Activated CD8-positive, alpha-beta memory T cell treated with anti-CD3 and anti-CD28 coated beads, Interleukin-2, amount 50 U/mL, for 48 hours (primary cell): ENCODE results near the gene ARL16.

Experiments
- DNase-seq: peaks from one replicate; pipeline ENCODE4 v3.0.0-alpha.2; 2020

ARL16 gene

GRCh38 chr17:81641825-81642489, 41.6 kb downstream of the ARL16 start:
- DNase-seq, result no peak

- DNase-seq, result no peak
These were observed 43.6 kb downstream of the ARL16 start for GRCh38 chr17:81640011-81640410.

GRCh38 chr17:81638683-81639082, 44.9 kb downstream of the ARL16 start:
- DNase-seq, result no peak

GRCh38 chr17:81636505-81637288, 46.9 kb downstream of the ARL16 start, which contains the start of the genes NPLOC4 and TSPAN10:
Gene NPLOC4 (minus strand): TSS chr17:81637112. CDS start chr17:81636930, 182 bp downstream.
Gene TSPAN10 (plus strand): TSS chr17:81637196. CDS start chr17:81642413, 5,217 bp downstream.
- DNase-seq, result peak; percentile 98

DNA sequence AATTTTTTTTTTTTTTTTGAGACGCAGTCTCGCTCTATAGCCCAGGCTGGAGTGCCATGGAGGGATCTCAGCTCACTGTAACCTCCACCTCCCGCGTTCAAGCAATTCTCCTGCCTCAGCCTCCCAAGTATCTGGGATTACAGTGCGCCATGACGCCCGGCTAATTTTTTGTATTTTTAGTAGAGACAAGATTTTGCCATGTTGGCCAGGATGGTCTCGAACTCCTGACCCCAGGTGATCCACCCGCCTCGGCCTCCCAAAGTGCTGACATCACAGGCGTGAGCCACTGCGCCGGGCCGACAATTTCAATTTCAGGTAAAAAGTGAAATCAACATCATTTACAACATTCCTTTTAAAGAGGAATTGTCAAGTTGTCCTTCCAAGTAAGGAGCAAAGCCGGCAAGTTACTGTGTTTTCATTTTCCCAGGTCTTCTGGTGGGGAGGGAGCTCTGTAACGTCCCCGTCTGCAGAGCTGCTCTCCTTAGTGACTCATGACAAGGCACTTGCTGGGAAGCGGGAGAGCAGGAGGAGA, 47.6 kb downstream of the ARL16 start:
- no peak for DNase-seq

DNA sequence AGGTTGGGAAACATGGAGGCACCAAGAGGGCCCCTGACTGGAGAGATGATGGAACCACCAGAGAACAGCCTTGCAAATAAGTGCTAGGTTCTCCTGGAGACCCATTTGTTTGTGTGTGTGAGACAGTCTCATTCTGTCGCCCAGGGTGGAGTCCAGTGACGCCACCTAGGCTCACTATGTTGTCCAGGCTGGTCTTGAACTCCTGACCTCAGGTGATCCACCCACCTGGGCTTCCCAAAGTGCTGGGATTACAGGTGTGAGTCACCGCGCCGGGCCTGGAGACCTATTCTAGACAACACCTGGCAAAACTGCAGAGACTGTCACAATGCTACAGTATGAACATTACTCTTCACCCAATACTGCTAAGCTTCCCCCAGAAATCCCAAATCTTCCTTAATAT, 48.2 kb downstream of the ARL16 start:
- DNase-seq, result no peak

GRCh38 chr17:81631482-81631881, 52.1 kb downstream of the ARL16 start:
- DNase-seq, result no peak
